ENCODE results near the gene TRIM65.
"Not testable (repeated sequence)": the region's sequence is repeated elsewhere in the genome, so short reads cannot be mapped to it uniquely, and the experiment has no call there.

The TRIM65 gene

GRCh38 chr17:75875182-75875939 is 21.4 kb downstream of the TRIM65 start:
- no peak overlapping the region for H3K27ac Mint-ChIP-seq
- H3K9me3 Mint-ChIP-seq, result no peaks in the 10 kb centered on the region
- DNase-seq, result no peak
- no peak for TF ChIP-seq CTCF (IDR thresholded peaks at IDR 0.05)
- no peaks in the 10 kb centered on the region for H3K36me3 Mint-ChIP-seq (ENCODE audit: low read depth)
- H3K4me1 Mint-ChIP-seq, result peaks cover 24% of the 10 kb centered on the region
- H3K4me3 Mint-ChIP-seq, result no peak overlapping the region
- peaks cover 57% of the 10 kb centered on the region for H3K27me3 Mint-ChIP-seq (ENCODE audit: low read depth, poor library complexity)

GRCh38 chr17:75874323-75875181 is 22.2 kb downstream of the TRIM65 start:
- DNase-seq, result no peak
- H3K27ac Mint-ChIP-seq, result no peak overlapping the region
- TF ChIP-seq CTCF (IDR thresholded peaks at IDR 0.05), result no peak

GRCh38 chr17:75873587-75874322 is 23.0 kb downstream of the TRIM65 start:
- H3K27me3 Mint-ChIP-seq (ENCODE audit: low read depth, poor library complexity), result peaks cover 43% of the 10 kb centered on the region
- no peaks in the 10 kb centered on the region for H3K36me3 Mint-ChIP-seq (ENCODE audit: low read depth)
- no peaks in the 10 kb centered on the region for H3K9me3 Mint-ChIP-seq
- peaks cover 26% of the 10 kb centered on the region for H3K4me1 Mint-ChIP-seq
- H3K4me3 Mint-ChIP-seq, result no peak overlapping the region
- no peak for TF ChIP-seq CTCF (IDR thresholded peaks at IDR 0.05)
- H3K27ac Mint-ChIP-seq, result no peak overlapping the region
- no peak for DNase-seq

More at GRCh38 chr17:75874323-75875181, 22.2 kb downstream of the TRIM65 start:
- Mint-ChIP-seq H3K27me3 (ENCODE audit: low read depth, poor library complexity) (peaks cover 50% of the 10 kb centered on the region), H3K4me3 (no peak overlapping the region), H3K4me1 (peaks cover 26% of the 10 kb centered on the region), H3K9me3 (no peaks in the 10 kb centered on the region), H3K36me3 (ENCODE audit: low read depth) (no peaks in the 10 kb centered on the region)

- no peak for TF ChIP-seq CTCF (IDR thresholded peaks at IDR 0.05)
- H3K9me3 Mint-ChIP-seq, result no peaks in the 10 kb centered on the region
- no peaks in the 10 kb centered on the region for H3K36me3 Mint-ChIP-seq (ENCODE audit: low read depth)
- no peak overlapping the region for H3K27ac Mint-ChIP-seq
- H3K27me3 Mint-ChIP-seq (ENCODE audit: low read depth, poor library complexity), result peaks cover 40% of the 10 kb centered on the region
- H3K4me1 Mint-ChIP-seq, result peaks cover 26% of the 10 kb centered on the region
- no peak overlapping the region for H3K4me3 Mint-ChIP-seq
- DNase-seq, result no peak
Measured at GRCh38 chr17:75872434-75873351, 24.1 kb downstream of the TRIM65 start.

GRCh38 chr17:75870228-75870627 is 26.5 kb downstream of the TRIM65 start:
- H3K27ac Mint-ChIP-seq; H3K36me3 Mint-ChIP-seq (ENCODE audit: low read depth); H3K4me3 Mint-ChIP-seq; DNase-seq; H3K9me3 Mint-ChIP-seq: not testable (repeated sequence)
- Mint-ChIP-seq H3K4me1 (peaks cover 16% of the 10 kb centered on the region), H3K27me3 (ENCODE audit: low read depth, poor library complexity) (peaks cover 19% of the 10 kb centered on the region)
